ENCODE results near the gene TWIST1. TPM values are rescaled to one million over a fixed set of nuclear protein-coding genes. Genes with fewer than 3 reads are reported as not detected.

Gene TWIST1
- total RNA-seq, 1 donor from 2014 or later = 11.5 TPM

DNA sequence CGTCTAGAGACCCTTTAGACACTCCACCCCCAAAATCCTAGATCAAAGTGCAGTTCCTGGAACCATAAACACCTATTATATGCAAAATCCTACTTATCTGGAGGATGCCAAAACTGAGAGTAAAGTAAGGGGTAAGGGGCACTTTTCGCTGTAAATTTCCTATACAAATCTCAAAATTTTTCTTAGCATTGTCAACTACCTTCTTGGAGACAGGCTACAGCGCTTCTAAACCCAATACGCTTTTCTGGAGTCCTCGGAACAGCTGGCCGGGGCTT, 10.4 kb downstream of the TWIST1 start:
- Histone ChIP-seq H3K36me3 (no peaks in the 10 kb centered on the region), H3K27ac (peak overlapping the region; percentile 69), H3K4me3 (peak overlapping the region; percentile 30 to 39), H3K27me3 (no peaks in the 10 kb centered on the region), H3K9me3 (no peaks in the 10 kb centered on the region), H3K4me1 (peaks cover 21% of the 10 kb centered on the region)
- TF ChIP-seq POLR2A (IDR thresholded peaks at IDR 0.05) = no peak
- TF ChIP-seq, protein P1, sequence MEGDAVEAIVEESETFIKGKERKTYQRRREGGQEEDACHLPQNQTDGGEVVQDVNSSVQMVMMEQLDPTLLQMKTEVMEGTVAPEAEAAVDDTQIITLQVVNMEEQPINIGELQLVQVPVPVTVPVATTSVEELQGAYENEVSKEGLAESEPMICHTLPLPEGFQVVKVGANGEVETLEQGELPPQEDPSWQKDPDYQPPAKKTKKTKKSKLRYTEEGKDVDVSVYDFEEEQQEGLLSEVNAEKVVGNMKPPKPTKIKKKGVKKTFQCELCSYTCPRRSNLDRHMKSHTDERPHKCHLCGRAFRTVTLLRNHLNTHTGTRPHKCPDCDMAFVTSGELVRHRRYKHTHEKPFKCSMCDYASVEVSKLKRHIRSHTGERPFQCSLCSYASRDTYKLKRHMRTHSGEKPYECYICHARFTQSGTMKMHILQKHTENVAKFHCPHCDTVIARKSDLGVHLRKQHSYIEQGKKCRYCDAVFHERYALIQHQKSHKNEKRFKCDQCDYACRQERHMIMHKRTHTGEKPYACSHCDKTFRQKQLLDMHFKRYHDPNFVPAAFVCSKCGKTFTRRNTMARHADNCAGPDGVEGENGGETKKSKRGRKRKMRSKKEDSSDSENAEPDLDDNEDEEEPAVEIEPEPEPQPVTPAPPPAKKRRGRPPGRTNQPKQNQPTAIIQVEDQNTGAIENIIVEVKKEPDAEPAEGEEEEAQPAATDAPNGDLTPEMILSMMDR (IDR thresholded peaks at IDR 0.05) = no peak
- TF ChIP-seq POLR2AphosphoS5 (IDR thresholded peaks at IDR 0.05; ENCODE audit: insufficient read depth in 1 of 2, low read depth in 1 of 2) = no peak
- no peak for DNase-seq (ENCODE audit: extremely low spot score in 2 of 2)
- intact Hi-C loops (cut with DNase I) = no loop called here

DNA sequence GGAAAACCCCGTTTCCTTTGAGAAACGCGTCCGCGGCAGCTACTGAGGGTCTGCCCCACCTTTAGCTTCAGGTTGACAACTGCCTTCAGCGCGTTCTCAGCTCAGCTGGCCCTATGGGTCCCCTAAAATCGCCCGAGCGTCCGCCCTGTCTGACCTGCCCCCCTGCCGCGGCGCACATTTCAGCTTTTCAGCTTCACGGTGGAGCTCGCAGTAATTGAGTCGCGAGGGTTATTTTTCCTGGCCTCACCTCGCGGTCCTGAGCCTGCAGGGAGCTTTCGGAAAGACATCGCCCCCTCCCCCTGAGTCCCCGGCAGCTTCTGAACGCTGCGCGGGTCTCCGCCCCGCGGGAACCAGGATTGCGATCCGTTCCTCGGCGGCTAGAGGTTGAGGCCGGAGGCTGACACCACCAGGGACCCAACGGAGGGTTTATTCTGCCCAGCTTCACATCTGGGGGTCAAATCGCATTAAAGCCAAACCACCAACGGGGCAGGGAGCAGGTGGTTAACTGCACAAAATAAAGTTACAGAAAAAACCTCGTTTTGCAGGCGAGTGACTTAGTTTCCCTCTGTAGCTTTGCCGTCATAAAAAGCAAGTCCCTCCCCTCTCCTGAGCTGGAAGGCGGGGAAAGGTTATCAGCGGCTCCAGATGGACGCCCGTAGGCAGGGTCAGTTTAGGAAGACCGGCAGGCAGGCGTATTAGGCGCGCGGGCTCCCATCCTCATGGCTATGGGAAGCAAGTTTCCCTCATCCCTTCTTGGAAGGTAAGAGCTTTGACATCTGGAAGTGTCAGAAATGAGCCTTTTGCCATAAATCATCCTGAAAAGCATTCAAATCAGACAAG, 11.0 kb downstream of the TWIST1 start:
- intact Hi-C loops (cut with DNase I) = no loop called here
- Histone ChIP-seq H3K9me3 (no peaks in the 10 kb centered on the region), H3K4me3 (peak overlapping the region; percentile 30 to 39), H3K27me3 (no peaks in the 10 kb centered on the region), H3K4me1 (peaks cover 21% of the 10 kb centered on the region), H3K36me3 (no peaks in the 10 kb centered on the region), H3K27ac (peak overlapping the region; percentile 69)
- TF ChIP-seq POLR2AphosphoS5 (IDR thresholded peaks at IDR 0.05; ENCODE audit: insufficient read depth in 1 of 2, low read depth in 1 of 2) = no peak
- TF ChIP-seq, protein P1 (IDR thresholded peaks at IDR 0.05) = no peak
- TF ChIP-seq POLR2A (IDR thresholded peaks at IDR 0.05) = no peak
- DNase-seq (ENCODE audit: extremely low spot score in 2 of 2) = no peak

DNA sequence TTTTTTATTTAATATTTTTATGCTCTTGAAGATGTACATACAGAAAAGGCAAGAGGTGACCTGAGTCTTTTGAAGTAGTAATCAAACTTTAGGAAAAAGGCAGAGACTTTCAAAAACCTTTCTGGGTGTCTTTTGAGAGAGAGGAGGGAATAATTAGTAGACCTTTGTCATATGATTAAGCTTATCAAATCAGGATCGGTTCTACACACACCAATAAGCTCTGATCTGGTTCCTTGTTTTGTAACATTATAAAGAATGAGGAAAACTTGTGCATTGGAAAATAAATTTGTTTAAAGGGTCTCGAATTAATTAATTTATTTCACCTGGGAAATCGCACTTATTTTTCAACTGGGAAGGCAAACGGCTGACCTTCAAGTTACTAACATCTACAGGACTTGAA, 11.9 kb downstream of the TWIST1 start:
- Histone ChIP-seq H3K4me1 (peaks cover 21% of the 10 kb centered on the region), H3K36me3 (no peaks in the 10 kb centered on the region), H3K4me3 (no peak overlapping the region), H3K9me3 (no peaks in the 10 kb centered on the region), H3K27me3 (no peaks in the 10 kb centered on the region), H3K27ac (no peak overlapping the region)
- no peak for DNase-seq (ENCODE audit: extremely low spot score in 2 of 2)
- TF ChIP-seq POLR2AphosphoS5 (IDR thresholded peaks at IDR 0.05; ENCODE audit: insufficient read depth in 1 of 2, low read depth in 1 of 2) (no peak), POLR2A (IDR thresholded peaks at IDR 0.05) (no peak)
- intact Hi-C loops (cut with DNase I) = no loop called here

DNA sequence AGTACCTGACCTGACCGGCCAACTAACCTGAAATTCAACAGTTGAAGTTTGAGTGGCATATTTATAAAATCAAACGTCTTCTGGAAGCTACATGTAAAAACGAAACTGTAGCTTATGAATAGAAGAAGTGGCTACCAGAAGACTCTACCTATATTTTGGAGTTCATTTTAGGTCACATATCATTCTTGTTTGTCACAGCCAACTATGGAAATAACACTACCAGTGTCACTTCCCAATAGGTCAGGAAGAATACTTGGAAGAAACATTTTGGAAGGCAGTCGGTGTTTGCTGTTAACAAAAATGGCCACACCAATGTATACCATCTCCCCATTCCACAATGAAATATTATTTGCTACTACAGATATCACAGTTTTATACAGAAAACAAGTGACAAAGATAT, 12.6 kb downstream of the TWIST1 start:
- TF ChIP-seq, protein P1 (IDR thresholded peaks at IDR 0.05) = no peak
- no peak for TF ChIP-seq POLR2A (IDR thresholded peaks at IDR 0.05)
- TF ChIP-seq POLR2AphosphoS5 (IDR thresholded peaks at IDR 0.05; ENCODE audit: insufficient read depth in 1 of 2, low read depth in 1 of 2) = no peak
- H3K27me3 ChIP-seq = no peaks in the 10 kb centered on the region
- no peak overlapping the region for H3K4me3 ChIP-seq

DNA sequence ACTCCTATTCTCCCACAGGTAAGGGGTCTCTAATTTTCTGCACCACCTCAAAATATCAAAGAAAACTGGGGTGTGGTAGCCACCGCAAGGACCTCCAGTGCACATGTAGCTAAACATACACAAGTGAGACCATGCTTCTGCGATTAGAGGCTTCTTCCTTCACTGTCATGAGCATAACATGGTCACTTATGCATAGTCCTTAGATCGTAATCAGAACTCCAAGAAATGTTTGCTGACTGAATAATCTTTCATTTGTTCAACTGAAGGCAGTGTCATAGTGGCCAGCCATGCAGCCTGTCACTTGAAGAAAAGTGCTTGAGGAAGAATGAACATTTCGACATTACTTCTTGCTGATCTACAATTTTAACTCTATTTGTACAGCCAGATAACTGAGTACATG, 14.6 kb downstream of the TWIST1 start:
- no peak for TF ChIP-seq POLR2AphosphoS5 (IDR thresholded peaks at IDR 0.05; ENCODE audit: insufficient read depth in 1 of 2, low read depth in 1 of 2)
- TF ChIP-seq, protein P1 (IDR thresholded peaks at IDR 0.05) = no peak
- TF ChIP-seq POLR2A (IDR thresholded peaks at IDR 0.05) = no peak
- H3K27me3 ChIP-seq = no peaks in the 10 kb centered on the region
- H3K4me3 ChIP-seq = no peak overlapping the region
- H3K9me3 ChIP-seq = no peaks in the 10 kb centered on the region
- H3K36me3 ChIP-seq = no peaks in the 10 kb centered on the region
- H3K27ac ChIP-seq = no peak overlapping the region
- no peak for DNase-seq (ENCODE audit: extremely low spot score in 2 of 2)
- peaks cover 14% of the 10 kb centered on the region for H3K4me1 ChIP-seq
- intact Hi-C loops (cut with DNase I) = no loop called here

More for the DNA sequence above, 12.6 kb downstream of the TWIST1 start:
- DNase-seq (ENCODE audit: extremely low spot score in 2 of 2) = no peak
- peaks cover 21% of the 10 kb centered on the region for H3K4me1 ChIP-seq
- intact Hi-C loops (cut with DNase I) = no loop called here
- H3K27ac ChIP-seq = no peak overlapping the region
- H3K9me3 ChIP-seq = no peaks in the 10 kb centered on the region
- no peaks in the 10 kb centered on the region for H3K36me3 ChIP-seq
